NCI-H2196 treated with DMSO at 0.1 percent for 48 hours (cell line): ENCODE measurements around the gene TBC1D22B.
"Not testable (repeated sequence)": the region's sequence is repeated elsewhere in the genome, so short reads cannot be mapped to it uniquely, and the experiment has no call there.

Experiments
- DNase-seq: peaks from one replicate; lab custom pipeline; 2025; ENCODE audit not compliant: unreplicated experiment; lab: John Stamatoyannopoulos, UW

Gene TBC1D22B

DNA sequence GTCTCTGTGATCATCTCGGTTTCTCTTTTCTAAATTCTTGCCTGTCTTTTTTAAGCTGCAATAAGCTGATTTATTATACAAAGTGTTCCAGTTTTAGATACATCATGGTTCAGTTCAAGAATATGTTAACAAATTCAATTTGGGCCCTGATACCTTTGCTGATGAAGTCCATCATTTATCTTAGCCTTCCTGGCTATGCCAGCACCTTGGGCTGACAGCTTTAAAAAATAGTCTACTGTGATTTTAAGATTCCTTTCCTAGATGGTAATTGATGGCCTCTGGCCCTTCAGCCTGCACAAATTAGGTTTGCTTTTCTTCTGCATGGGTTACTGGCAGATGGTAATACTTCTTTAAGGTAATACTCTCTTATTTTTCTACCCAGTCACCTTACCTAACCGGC is 7.4 kb downstream of the TBC1D22B start:
- DNase-seq, result no peak

GRCh38 chr6:37265860-37266259 is 8.3 kb downstream of the TBC1D22B start:
- DNase-seq, result no peak

DNA sequence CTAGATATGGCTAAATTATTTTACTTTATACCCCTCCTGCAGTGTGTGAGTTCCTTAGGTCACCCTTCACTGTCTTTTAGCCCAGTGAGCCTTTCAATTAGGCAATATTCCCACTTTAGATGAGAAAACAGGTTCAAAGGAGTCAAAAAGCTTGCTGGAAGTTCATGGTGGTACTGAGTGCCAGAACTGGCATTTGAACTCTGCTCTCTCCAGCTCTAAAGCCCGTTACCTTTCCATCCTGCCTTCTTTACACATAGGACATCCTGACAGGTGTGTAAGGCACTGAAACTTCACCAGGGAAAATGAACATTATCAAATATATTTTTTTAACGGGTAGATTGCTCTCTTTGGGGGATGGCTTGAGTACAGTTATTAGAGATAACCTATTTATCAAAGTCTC is 11.5 kb downstream of the TBC1D22B start:
- DNase-seq, result no peak

DNA sequence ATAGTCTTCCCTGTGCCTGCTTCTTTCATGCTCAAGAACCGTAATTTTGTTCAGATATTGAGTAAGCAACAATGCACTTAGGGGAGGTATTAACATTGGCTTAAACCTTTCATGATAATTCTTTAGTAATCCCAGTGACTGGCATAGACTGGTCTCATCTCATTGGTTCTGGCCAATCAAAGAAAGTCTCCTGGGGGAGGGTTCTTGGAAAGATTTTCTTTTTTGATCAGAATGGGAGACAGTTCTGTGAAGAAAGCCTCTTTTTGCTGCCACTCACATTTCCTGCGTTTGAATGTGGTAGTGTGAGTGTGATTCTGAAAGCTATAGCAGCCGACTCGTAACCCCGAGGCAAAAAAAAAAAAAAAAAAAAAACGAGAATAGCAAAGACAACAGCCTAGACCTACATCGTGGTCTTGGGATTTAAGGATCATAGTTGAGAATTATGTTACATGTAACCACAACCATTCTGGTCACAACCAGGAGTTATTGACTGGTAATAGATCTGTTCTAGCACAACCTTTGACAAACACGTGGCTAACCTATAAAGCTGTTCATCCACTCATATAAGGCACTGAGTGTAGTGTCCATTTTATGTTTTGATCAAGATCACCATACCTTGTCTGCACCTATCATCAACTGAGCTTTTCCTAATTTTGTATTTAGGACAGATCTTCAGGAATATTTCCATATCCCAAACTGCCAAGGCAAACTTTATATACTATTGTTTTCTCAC is 15.4 kb downstream of the TBC1D22B start:
- no peak for DNase-seq

GRCh38 chr6:37273690-37274089 is 16.1 kb downstream of the TBC1D22B start:
- DNase-seq, result no peak

- DNase-seq, result no peak
These were observed 17.8 kb downstream of the TBC1D22B start for GRCh38 chr6:37275350-37275749.

DNA sequence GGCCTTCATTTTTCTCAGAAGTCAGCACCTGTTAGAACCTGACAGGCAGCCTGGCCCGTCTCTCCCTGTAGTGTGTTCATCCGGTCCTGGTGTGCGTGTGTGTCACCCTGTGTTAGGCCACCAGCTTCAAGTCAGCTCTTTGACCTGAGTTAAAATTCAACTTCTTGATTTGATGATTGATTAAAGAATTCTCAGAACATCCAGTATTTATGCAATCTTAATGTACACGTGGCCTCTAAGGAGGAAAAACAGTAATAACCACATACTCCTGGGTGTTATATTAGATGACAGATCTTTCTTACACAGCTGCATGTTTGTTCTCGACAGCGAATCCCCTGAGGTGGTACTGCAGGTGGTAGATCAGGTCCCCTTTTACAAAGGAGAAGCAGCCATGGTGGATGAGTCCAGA is 19.4 kb downstream of the TBC1D22B start:
- DNase-seq, result no peak

GRCh38 chr6:37279366-37280134 is 22.0 kb downstream of the TBC1D22B start:
- no peak for DNase-seq

DNA sequence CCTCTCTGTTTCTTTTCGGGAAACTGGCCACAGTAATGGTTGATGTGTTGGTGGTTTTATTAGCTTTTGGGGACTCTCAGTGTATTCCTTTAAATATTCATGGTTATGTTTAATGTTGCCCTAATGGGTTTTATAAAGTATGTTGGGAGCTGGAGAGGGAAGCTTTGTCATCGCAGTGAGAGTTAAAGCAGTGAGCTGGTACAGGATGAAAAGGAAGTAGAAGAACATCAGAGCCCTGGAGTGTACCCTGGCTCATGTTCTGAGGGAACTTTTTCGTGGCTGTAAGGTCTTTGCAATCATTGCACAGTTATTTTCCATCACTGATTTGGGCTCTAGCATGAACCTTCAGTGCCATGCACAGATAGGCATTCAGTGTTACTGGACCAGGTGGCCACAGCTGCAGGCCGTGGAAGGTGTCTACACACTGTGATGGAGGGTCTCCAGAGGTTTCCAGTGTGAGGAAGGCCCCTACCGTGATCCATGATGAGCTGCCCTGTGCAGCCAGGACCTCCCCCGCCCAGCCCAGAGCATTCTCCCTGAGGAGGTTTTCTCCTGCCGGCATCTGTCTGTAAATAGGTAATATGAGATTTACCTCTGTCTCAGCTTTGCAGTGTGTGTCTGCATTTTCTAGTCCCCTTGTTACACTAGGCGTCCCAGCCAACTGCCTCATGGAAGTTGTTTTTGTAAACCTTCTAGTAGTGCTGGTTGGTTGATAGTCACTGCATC is 22.8 kb downstream of the TBC1D22B start:
- no peak for DNase-seq

GRCh38 chr6:37282371-37282770 is 24.8 kb downstream of the TBC1D22B start:
- no peak for DNase-seq

DNA sequence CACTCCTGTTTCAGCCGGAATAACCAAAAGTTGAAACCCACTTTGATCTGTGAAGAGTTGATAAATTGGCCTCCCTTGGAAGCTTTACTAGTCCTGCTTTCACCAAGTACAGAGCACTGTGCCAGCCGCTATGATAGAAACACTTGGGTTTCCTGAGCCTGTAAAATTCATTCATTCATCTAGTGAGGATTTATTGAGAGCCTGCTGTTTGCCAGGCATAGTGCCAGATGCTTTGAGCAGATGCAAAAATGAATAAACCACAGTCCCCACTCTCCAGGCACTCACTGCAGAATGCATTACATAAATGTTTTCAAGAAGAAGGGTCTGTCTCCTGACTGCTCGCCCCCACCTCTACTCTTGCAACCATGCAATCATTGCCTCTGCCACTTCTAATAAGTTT is 25.7 kb downstream of the TBC1D22B start:
- DNase-seq, result no peak

GRCh38 chr6:37283671-37284151 is 26.1 kb downstream of the TBC1D22B start:
- no peak for DNase-seq

DNA sequence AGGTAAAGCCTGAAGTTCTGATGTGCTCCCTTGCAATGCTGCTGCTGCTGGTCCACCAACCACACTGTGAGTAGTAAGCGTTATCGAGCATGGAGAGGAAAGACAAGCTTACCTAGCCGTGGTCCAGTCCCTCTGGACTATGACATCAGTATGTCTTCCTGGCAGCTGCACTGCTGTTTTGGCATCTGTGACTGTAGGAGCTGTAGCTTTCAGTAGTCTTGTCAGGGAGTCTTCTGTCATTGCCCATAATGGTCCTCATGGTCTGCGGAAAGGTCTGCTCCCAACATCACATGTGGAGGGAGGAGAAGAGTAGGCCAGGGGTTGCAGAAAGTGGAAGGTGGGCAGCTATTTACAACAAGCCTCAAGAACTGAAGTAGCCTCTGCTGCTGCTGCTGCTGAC is 27.2 kb downstream of the TBC1D22B start:
- no peak for DNase-seq

DNA sequence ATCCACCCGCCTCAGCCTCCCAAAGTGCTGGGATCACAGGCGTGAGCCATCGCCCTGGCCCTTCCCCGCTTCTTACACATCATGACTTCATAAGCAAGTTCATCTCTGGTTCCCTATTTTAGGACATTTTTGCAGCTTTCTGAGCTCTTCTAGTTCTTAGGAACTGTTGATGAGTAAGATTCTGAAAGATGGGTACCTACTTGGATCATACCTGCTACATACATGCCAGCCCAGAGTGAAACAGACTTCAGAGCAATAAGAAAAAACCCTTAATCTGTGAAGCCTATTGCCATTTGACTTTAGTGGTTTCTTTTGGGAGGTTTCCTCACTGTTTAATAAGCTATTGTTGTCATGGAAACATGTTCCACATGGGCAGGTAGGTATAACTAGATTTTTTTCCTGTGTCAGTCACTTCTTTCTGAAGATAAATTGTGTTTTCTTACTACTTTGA is 28.3 kb downstream of the TBC1D22B start:
- DNase-seq, result no peak

DNA sequence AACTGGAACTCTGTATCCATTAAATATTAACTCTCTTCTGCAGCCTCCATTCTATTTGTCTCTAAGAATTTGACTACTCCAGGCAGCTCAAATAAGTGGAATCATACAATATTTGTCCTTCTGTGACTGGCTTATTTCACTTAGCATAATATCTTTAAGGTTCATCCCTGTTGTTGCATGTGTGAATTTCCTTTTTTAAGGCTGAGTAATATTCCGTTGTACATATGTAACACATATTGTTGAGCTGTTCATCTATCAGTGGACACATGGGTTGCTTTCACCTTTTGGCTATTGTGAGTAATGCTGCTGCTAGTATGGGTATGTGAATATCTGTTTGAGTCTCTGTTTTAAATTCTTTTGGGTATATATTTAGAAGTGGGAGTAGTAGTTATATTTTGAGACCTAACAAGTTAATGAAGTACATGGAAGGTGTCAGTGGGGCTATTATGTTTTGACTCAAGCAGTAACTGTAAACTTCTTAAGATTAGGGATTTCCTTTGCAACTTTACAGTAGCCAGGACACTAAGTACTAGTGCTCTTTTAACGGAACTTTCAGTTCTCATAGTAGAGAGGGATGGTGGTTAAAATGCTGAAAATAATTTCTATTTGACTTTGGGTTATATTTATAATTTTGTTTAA is 30.1 kb downstream of the TBC1D22B start:
- no peak for DNase-seq

DNA sequence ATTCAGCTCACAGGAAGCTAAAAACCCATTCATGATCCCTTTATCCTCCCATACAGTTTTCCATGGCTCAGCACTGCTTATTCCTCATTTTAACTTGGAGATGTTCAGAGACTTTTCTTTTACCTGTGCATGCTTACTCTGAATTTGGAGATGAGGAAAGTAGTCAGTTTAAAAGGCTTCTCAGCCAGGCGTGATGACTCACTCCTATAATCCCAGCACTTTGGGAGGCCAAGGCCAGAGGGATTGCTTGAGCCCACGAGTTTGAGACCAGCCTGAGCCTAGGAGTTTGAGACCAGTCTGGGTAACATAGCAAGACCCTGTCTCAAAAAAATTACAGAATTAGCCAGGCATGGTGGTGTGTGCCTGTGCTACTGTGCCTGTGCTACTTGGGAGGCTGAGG is 30.7 kb downstream of the TBC1D22B start:
- DNase-seq, result no peak

DNA sequence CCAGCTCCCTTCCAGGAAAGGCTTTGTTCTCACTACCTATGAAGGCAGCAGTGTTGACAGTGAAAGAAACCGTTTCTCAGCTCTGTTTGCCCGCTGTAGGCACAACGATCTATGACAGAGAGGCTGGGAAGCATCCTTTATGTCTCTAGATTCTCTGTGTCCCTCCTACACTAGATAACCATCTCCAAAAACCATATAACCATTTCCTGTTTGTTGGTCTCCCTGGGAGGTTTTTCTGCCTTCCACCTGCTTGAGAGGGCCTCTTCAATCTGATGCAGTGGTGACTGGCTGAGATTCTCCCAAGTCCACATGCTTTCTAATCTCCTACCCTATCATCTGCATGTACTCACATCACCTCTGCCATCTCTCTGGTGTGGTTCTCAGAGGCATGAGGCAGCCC is 32.4 kb downstream of the TBC1D22B start:
- no peak for DNase-seq

GRCh38 chr6:37293426-37293825 is 35.9 kb downstream of the TBC1D22B start:
- no peak for DNase-seq

- not testable (repeated sequence) for DNase-seq
These were observed 40.1 kb downstream of the TBC1D22B start for GRCh38 chr6:37297637-37298036.

DNA sequence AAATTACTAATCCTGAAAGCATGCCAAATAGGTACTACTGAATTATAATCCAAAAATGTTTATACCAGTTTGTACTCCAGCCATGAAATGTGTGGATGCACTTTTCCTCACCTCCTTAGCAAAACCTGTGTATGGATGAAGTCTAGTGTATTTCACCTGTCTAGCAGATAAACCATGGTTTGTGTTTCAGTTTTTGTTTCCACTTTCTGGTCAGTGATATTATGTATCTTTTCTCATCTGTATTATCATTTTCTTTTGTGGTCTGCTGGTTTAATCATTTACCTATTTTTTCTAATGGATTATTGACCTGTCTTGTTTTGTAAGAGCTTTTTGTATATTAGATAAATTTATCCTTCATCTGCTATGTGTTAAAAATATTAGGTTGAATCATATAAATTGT is 41.4 kb downstream of the TBC1D22B start:
- no peak for DNase-seq

GRCh38 chr6:37299990-37300389 is 42.4 kb downstream of the TBC1D22B start:
- no peak for DNase-seq
